Endothelial cell (in vitro differentiated cells): Measurements from ENCODE around the gene SLC22A4. TPM values are rescaled to one million over a fixed set of nuclear protein-coding genes. Genes with fewer than 3 reads are reported as not detected.
A peak's percentile ranks its signal among the peaks of the same experiment; 100 is the strongest.

Experiments used
- DNase-seq: peaks from one replicate; pipeline ENCODE4 v3.0.0; 2021; ENCODE audit warnings: low spot score
- H3K27ac Mint-ChIP-seq: one replicate; pipeline ENCODE4 v1.8.0; 2021; ENCODE audit warnings: mixed read lengths, inconsistent platforms; ENCODE audit not compliant: unreplicated experiment
- H3K27me3 Mint-ChIP-seq: one replicate; pipeline ENCODE4 v1.8.0; 2021; ENCODE audit warnings: mild to moderate bottlenecking, moderate library complexity, mixed read lengths, inconsistent platforms; ENCODE audit not compliant: unreplicated experiment
- H3K36me3 Mint-ChIP-seq: one replicate; pipeline ENCODE4 v1.8.0; 2021; ENCODE audit warnings: mild to moderate bottlenecking, low read depth, mixed read lengths, inconsistent platforms; ENCODE audit not compliant: unreplicated experiment
- H3K4me1 Mint-ChIP-seq: one replicate; pipeline ENCODE4 v1.8.0; 2021; ENCODE audit warnings: mild to moderate bottlenecking, mixed read lengths, inconsistent platforms; ENCODE audit not compliant: unreplicated experiment
- H3K4me3 Mint-ChIP-seq: one replicate; pipeline ENCODE4 v1.8.0; 2021; ENCODE audit warnings: mild to moderate bottlenecking, mixed read lengths, inconsistent platforms; ENCODE audit not compliant: unreplicated experiment
- H3K9me3 Mint-ChIP-seq: one replicate; pipeline ENCODE4 v1.8.0; 2021; ENCODE audit warnings: mixed read lengths, inconsistent platforms; ENCODE audit not compliant: unreplicated experiment
- total RNA-seq: library from RNA; stranded (reverse); fragmentation: NEBNext Ultra II Directional; extraction: Animal tissue kit (Norgen Biotek cat#: 25700); gene quantifications from one replicate; pipeline ENCODE4 v1.2.1, GENCODE V29; 2021; ENCODE audit not compliant: unreplicated experiment
- TF ChIP-seq, protein P1 (sequence below): fragments of 200-600 bp; sonication (generic); IDR thresholded peaks from one replicate; pipeline ENCODE4 v1.5.0; 2021; ENCODE audit warnings: antibody characterized with exemption; ENCODE audit not compliant: unreplicated experiment

Gene SLC22A4
- total RNA-seq, 1 donor from 2014 or later = 0.13 TPM

DNA sequence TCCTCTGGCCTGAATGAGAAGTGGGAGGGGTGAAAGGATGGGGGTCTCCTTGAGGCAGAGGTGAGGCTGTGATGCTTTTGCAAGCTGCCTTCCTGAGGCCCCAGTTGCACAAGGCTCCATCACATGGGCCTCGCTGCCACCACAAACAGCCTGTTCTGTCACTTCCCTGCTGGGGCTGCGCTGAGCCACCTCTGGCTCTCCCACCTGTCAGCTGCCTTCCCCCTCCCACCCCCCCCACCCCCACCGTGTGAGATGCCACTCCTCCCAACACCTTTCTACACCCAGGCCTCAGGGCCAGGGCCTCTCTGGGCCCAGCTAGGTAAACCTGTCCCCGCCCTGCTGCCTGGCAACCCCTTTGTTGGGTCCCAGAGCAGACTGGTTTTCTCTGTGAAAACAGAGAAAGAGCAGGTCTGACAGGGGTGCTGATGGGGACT, 41.2 kb upstream of the SLC22A4 start:
- Mint-ChIP-seq H3K9me3 (no peaks in the 10 kb centered on the region), H3K27ac (no peak overlapping the region), H3K4me1 (no peaks in the 10 kb centered on the region), H3K4me3 (no peak overlapping the region), H3K27me3 (peaks cover 3% of the 10 kb centered on the region), H3K36me3 (no peaks in the 10 kb centered on the region)
- DNase-seq = no peak
- TF ChIP-seq, protein P1, sequence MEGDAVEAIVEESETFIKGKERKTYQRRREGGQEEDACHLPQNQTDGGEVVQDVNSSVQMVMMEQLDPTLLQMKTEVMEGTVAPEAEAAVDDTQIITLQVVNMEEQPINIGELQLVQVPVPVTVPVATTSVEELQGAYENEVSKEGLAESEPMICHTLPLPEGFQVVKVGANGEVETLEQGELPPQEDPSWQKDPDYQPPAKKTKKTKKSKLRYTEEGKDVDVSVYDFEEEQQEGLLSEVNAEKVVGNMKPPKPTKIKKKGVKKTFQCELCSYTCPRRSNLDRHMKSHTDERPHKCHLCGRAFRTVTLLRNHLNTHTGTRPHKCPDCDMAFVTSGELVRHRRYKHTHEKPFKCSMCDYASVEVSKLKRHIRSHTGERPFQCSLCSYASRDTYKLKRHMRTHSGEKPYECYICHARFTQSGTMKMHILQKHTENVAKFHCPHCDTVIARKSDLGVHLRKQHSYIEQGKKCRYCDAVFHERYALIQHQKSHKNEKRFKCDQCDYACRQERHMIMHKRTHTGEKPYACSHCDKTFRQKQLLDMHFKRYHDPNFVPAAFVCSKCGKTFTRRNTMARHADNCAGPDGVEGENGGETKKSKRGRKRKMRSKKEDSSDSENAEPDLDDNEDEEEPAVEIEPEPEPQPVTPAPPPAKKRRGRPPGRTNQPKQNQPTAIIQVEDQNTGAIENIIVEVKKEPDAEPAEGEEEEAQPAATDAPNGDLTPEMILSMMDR = no peak

DNA sequence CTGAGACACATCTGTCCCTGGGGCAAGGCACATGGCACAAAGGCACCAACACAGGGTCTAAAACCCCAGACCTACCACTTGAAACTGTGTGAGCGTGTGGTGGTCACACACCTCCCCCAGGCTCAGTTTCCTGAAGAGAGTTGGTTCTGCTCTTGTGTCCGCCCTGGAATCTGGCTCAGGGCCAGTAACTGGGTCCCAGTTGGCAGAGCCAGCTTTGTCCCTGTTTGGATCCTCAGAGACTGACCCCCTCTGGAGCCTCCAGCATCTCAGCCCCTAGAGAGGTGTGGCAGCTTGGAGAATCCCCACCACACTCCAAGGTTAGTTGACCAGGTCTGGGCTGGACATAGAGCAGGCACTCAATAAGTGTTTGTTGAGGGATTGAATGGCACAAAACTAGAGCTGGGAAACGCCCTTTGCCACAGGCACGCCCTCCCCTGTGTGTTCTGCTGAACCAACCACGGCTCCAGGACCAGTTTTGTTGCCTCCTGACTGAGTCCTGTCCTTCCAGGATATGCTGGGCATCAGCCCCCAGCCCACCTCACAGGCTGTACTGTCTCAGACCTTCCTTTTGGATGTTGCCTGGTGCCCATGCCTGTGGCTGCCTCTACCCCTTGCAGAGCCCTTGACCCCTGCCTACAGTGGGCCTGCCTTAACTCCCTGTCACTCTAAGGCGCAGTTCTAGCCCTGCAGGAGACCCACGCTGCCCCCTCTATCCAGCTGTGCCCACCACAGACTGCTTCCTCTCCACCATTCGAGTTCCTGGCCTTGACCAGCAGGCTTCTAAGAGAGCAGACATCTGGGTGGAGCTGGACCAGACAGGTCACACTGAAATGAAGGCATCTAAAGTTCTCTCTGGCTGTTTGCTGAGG, 40.5 kb upstream of the SLC22A4 start:
- no peak for DNase-seq

GRCh38 chr5:132254321-132254977, 39.7 kb upstream of the SLC22A4 start:
- H3K36me3 Mint-ChIP-seq = no peaks in the 10 kb centered on the region
- no peak for DNase-seq
- no peak overlapping the region for H3K27ac Mint-ChIP-seq
- peaks cover 3% of the 10 kb centered on the region for H3K27me3 Mint-ChIP-seq
- no peaks in the 10 kb centered on the region for H3K9me3 Mint-ChIP-seq
- H3K4me3 Mint-ChIP-seq = no peak overlapping the region
- TF ChIP-seq, protein P1 = no peak
- H3K4me1 Mint-ChIP-seq = peaks cover 2% of the 10 kb centered on the region

More for the DNA sequence above, 40.5 kb upstream of the SLC22A4 start:
- Mint-ChIP-seq H3K36me3 (no peaks in the 10 kb centered on the region), H3K27ac (no peak overlapping the region), H3K27me3 (peaks cover 3% of the 10 kb centered on the region), H3K4me1 (peaks cover 2% of the 10 kb centered on the region), H3K9me3 (no peaks in the 10 kb centered on the region), H3K4me3 (no peak overlapping the region)
- TF ChIP-seq, protein P1 = no peak

GRCh38 chr5:132256086-132256782, 38.0 kb upstream of the SLC22A4 start:
- no peaks in the 10 kb centered on the region for H3K9me3 Mint-ChIP-seq
- no peaks in the 10 kb centered on the region for H3K36me3 Mint-ChIP-seq
- DNase-seq = no peak
- peaks cover 5% of the 10 kb centered on the region for H3K27me3 Mint-ChIP-seq
- TF ChIP-seq, protein P1 = no peak
- H3K4me3 Mint-ChIP-seq = peak overlapping the region; percentile 79
- peaks cover 8% of the 10 kb centered on the region for H3K4me1 Mint-ChIP-seq
- H3K27ac Mint-ChIP-seq = peak overlapping the region; percentile 64
